ENCODE results near the gene SEC14L6.
"Not testable (repeated sequence)": the region's sequence is repeated elsewhere in the genome, so short reads cannot be mapped to it uniquely, and the experiment has no call there.

Gene SEC14L6

DNA sequence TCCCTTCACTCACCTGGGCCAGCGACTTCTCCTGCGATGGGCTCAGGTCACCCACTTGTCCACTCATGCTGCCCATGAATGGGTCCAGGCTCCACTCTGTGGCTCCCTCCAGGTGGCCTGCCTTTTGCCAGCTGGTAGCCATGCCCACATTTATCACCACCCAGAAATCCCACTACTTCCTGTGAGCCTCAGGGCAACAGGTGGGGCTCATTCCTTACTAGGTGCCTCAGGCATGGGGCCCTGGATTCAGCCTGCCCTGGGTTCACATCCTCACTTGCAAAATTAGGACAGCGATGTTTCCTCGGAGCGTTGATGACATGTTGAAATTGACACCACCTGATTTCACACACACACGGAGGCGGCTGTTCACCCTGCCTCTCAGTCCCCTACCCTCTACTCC lies at the start of gene SEC14L6:
SEC14L6 (minus strand) TSS at position 126 of the 400 bp plus-strand sequence; CDS start at position 67, 59 bp downstream.
- no peak for DNase-seq

GRCh38 chr22:30596199-30596598 lies 49.7 kb upstream of the SEC14L6 start:
- no peak for DNase-seq

GRCh38 chr22:30592360-30592713 lies 45.8 kb upstream of the SEC14L6 start:
- not testable (repeated sequence) for DNase-seq

DNA sequence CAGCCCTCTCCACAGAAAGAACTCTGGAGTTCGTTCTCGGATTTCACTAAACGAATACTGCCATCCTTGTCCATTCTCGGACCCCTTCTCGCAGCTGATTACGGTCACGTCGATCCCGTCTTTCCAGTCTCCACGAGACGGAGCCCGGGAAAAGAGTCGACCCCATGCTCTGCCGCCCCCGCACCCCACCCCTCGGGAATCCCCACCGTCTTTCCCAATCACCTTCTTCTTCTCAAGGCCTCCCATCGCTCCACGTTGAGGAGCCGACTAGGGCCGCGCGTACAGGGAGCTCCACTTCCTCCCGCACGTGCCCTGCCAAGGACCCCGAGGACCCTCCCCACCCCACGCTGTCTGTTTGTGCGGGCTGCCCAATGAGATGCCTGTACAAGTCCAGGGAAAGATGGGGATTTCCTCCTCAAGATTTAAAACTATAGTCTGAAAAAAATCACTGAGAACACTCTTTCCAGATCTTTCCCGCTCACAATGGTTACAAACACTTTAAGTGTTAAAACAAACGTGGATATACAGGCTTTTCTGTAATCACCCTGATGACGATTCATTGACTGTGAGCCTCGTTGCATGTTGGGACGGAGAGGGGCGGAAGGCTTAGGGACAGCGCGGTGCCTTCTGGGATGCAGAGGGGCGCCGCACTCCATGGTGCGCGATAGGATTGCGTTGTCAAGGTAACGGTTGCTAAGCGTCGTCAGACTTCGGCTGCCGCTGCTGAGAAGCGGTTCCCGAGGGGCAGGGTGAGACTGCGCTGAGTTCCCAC lies 45.2 kb upstream of the SEC14L6 start, which contains the start of gene PES1:
PES1 (minus strand) TSS at position 323 of the 772 bp plus-strand sequence; CDS start at position 246, 77 bp downstream.
- peak; percentile 96 for DNase-seq

DNA sequence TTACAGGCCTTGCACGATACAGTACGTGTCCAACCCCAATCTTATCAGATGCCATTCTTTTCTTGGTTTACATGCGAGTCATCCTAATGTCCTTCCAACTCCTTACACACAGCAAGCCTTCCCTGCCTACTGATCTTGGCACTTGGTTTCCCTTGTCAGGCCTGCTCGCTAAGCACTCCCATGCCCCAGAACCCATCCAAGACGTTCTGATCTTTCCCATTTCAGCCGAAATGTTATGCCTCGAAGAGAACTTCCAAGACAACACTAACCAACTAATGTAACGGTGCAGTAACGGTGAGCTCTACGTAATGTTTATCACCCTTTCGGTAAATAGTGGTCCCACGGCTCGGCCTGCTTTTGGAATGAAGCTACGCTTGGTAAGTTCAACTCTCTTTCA lies 44.6 kb upstream of the SEC14L6 start:
- DNase-seq = no peak

DNA sequence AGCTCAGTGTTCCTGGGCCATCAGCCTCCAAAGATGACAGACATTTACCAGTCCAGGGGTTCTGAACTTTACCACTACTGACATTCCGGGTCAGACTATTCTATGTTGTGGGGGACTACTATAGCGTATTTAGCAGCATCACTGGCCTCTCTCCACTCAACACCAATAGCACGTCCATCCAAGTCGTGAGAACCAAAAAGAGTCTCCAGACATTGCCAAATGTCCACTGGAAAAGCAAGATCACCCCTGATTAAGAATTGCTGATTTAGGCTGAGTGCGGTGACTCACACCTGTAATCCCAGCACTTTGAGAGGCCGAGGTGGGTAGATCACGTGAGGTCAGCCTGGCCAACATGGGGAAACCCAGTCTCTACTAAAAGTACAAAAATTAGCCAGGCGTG lies 39.9 kb upstream of the SEC14L6 start:
- no peak for DNase-seq

GRCh38 chr22:30584441-30584840 lies 37.9 kb upstream of the SEC14L6 start:
- no peak for DNase-seq

DNA sequence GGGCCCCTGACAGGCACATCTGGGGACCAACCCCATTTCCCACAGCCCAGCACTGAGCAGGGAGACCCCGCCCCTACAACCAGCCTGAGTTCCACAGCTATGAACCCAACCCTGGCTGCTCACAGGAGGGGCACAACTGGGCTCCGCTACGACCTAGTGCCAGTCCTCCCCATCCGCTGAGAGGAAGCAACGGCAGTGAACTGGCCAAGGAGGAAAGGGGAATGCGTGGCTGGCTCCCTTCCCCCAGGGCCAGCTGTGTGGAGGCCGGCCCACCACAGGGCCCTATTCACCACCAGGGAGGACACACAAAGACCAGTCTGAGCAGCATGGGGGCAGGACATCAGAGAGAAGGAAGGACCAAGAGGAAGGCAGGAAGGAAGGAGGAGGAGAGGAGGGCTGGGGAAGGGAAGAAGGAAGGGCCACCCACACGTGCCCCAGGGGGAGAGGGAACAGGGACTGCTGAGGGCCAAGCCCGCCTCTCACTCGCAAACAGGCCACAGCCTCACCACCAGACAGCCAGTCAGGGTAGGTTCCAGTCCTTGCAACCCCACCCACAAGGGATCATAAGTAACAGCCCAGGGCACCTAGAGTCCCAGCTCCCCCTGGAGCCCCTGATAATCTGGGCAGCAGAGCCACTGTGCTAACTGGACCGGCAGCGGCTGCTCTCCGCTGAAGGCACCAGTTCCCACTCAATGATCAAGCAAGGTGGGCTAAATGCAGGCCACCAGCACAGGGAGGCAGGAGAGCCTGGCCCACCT lies 36.4 kb upstream of the SEC14L6 start:
- DNase-seq = no peak

DNA sequence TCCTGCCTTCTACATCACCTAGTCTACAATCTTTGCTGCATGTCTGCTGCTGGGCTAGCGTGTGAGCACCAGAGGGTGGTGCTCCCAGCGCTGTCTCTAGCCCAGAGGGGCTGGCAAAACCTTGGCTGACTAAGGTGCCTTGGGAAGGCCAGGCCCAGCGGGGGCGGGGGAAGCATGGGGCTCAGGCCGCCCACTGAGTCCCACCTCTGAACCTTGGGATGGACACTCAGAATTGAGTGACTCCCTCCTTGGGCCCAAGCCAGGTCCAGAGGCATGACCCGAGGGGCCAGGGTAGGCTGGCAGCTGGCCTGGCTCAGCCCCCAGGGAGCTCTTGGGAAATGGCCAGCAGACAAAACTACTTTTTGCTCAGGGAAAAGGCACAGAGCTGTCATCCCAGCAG lies 35.5 kb upstream of the SEC14L6 start:
- no peak for DNase-seq

DNA sequence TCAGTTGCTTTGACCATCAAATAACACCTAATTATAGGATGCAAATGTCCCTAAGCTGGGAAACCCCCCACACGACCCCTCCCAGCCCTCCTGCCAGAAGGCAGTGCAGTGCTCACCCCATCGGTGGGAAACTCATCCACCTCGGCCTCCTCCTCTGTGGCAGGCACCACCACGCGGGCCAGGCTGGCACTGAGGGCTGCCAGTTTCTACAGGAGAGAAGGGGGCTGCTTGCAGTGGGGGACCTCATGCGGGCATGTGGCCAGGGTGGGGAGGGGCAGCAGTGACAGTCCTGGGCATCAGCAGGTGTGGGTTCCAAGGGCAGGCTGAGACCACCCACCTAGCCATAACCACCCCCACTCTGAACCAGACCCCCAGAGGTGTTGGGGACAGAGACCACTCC lies 34.4 kb upstream of the SEC14L6 start:
- no peak for DNase-seq

DNA sequence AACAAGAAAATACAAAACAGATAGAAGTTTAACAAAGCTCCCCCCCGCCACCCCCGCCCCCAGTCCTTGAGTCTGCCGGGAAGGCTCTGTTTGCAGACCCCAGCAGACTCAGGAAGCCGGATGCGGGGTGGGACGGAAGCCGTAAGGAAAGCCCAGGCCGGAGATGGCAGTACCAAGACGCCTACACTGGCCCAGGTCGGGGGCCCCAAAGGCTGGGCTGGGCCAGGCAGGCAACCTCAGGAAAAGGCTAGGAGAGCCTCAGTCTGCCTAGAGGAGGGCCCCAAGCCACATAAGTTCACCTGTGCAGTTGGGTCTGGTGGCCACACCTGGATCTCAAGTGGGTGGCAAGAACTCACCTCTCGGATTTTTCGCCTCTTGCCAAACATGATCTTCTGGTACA lies 31.9 kb upstream of the SEC14L6 start:
- no peak for DNase-seq

GRCh38 chr22:30575859-30576258 lies 29.3 kb upstream of the SEC14L6 start:
- no peak for DNase-seq

- DNase-seq = peak; percentile 50
These were observed 28.6 kb upstream of the SEC14L6 start for GRCh38 chr22:30574997-30575671.

GRCh38 chr22:30574095-30574981 lies 27.8 kb upstream of the SEC14L6 start, which contains the start of gene GAL3ST1:
GAL3ST1 (minus strand) TSS chr22:30574665; CDS start chr22:30557392, 17,273 bp downstream.
- DNase-seq = peak; percentile 58

- peak; percentile 51 for DNase-seq
These were observed 27.1 kb upstream of the SEC14L6 start for GRCh38 chr22:30573594-30574094.

- DNase-seq = no peak
These were observed 26.5 kb upstream of the SEC14L6 start for GRCh38 chr22:30572840-30573593.

- no peak for DNase-seq
These were observed 25.7 kb upstream of the SEC14L6 start for GRCh38 chr22:30572210-30572609.

GRCh38 chr22:30569674-30570202 lies 23.2 kb upstream of the SEC14L6 start:
- DNase-seq = no peak

- DNase-seq = no peak
These were observed 21.7 kb upstream of the SEC14L6 start for GRCh38 chr22:30568137-30568805.

DNA sequence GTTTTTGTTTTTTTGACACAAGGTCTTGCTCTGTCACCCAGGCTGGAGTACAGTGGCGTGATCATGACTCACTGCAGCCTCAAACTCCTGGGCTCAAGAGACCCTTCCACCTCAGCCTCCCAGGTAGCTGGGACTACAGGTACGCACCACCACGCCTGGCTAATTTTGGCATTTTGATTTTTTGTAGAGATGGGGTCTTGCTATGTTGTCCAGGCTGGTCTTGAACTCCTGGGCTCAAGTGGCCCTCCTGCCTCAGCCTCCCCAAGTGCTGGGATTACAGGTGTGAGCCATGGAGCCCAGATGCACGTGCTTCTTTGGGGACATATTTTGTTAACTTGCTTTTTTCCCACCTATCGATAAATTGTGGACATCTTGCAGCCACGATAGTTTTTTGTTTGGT lies 20.7 kb upstream of the SEC14L6 start:
- DNase-seq = not testable (repeated sequence)

DNA sequence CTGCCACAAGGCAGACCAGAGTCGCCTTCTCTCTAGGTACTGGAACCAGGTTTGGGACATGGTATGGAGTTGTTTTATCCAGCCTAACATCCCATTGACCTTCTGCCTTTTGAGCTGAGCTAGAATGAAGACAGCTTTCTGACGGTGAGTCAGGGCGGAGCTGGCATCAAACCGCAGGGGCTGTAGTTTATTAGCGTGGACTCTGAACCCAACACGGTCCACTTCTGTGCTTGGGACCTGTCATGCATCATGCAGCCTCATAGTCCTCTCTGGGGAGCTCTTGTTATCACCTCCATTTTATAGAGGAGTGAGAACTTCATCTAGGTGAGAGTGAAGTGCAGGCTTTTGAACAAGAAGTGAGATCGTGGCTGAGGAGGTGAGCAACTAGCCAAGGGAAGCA lies 19.6 kb upstream of the SEC14L6 start:
- DNase-seq = no peak

Data from right forelimb (tissue), 1 donor.